HG03521 (cell line): ENCODE results near the gene TXNL1.

ENCODE experiments used
- ATAC-seq: cut with Tn5 transposase; IDR thresholded peaks from one replicate; pipeline ENCODE4 v1.9.1; 2021; ENCODE audit warnings: mild to moderate bottlenecking, moderate library complexity; ENCODE audit not compliant: unreplicated experiment

Gene TXNL1

DNA sequence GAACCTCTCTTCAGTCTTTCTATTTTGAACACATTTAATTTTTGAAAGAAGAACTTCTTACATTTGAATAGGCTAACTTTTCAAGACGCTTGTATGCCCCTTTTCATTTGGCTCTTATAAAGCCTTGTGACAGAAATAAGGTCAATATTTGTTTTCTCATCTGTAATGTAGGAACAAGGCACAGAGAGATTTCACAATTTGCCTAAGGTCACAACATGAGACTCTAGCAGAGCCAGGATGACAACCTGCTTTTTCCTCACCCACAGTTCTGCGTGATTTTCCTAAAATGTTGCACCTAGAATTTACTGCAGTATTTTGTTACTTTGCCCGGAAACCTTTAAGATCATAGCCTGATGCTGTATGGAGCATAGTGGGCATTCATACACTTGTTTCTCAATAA lies 67.4 kb downstream of the TXNL1 start:
- no peak for ATAC-seq

DNA sequence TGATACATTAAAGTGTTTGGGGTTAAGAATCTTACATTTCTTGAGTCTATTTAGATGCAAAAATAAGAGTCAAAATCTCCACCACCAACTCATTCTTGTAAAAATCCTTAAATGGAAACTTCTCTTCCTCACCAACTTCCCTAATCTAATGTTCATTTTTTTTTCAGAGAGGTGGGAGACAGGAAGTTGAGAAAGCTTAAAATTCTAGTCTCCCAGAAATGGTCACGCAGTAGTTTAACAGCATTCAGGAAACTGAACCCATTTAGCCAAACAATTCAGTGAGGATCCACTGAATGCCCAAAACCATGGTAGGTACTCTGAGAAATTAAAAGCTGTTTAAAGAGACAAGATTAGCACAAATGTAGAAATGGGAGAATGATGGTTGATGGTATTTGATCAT lies 69.0 kb downstream of the TXNL1 start:
- no peak for ATAC-seq

- no peak for ATAC-seq
These were observed 69.4 kb downstream of the TXNL1 start for GRCh38 chr18:56568986-56569385.

DNA sequence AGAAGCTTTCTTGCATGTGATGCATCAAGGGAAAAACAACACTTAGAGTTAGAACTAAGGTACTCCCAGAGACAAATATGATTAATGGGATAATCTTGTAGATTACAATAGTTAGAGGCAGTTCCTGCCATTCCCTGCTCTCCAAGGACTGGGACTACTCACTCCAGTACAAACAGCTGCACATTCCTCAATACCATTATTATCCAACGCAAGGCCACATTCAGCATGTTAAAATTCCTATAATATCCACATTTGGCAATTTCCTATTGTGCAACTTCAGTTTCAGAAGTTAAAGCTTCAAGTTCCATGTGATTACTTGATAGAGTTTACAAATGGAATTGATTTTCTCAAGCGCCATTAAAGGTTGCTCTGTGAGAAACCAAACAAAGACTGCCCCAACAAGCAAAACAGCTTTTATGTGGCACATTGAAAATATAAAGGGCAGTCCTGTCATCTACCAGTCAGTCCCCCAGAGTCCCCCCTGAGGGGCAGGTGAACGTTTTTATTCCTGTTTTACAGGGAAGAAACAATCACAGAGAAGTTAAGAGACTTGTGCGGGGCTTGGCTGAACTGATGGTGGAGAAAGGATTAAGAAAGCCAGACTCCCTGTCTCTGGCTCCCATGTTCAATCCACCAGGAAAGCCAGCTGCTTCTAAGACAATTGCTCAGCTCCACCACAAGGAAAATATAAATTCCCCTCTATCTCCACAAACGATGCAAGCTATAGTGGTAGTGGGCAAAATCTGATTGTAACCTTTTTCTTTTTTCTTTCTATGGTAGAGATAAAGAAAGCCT lies 72.6 kb downstream of the TXNL1 start:
- no peak for ATAC-seq

- no peak for ATAC-seq
These were observed 73.3 kb downstream of the TXNL1 start for GRCh38 chr18:56565046-56565445.

GRCh38 chr18:56563568-56563967 lies 74.8 kb downstream of the TXNL1 start:
- ATAC-seq = no peak

DNA sequence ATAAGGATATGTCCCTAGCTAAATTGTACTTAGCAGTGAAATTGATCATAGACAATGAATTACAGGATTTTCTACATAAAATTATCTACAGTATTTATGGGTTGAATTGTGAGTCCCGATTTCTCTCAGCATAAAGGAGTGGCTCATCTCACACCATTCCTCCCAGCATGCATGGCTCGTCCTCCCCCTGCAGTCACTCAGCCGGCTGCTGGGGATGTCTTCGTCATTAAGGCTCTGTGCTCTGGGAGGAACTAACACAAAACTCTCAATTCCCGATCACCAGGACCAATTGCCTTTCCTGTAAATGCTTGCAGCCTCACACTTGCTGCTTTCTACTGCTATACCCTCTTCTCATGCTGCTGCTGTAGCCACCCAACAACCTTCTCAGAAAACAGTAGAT lies 75.9 kb downstream of the TXNL1 start:
- no peak for ATAC-seq

GRCh38 chr18:56560992-56561391 lies 77.4 kb downstream of the TXNL1 start:
- no peak for ATAC-seq

DNA sequence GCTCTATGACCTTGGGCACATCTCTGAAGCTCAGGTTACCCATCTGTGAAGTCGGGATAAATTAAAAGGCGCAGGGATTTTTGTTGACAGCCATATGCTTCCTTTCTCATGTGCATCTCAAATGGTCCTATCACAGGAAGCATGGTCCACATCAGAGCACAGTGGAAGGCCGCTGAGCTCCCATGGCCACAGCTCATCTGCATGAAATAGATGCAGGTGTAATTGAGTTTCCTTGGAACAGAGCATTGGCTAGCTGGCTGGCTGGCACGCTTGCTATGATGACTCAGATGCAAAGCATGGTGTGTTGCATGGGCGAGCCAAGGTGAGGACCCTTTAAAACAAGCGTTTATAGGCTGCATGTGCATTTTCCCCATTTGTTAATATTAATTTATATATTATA lies 79.3 kb downstream of the TXNL1 start:
- ATAC-seq = no peak

DNA sequence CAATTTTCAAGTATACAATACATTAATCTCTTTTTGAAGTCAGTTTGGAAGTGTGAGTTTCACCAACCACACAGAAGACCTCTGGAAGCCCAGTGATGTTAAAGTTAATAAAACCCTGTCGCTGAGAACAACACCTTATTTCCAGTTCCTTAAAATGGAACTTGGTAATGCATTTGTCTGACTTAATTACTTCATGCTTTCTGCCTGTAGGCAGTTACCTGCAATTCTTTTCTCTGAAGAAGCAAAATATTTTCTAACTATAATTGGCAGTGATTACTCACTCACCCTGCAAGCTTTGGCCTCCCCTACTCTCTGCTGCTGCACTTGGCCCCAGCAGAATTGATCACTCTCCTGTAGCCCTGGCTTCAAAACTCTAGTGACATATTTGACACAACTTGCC lies 81.5 kb downstream of the TXNL1 start:
- ATAC-seq = no peak

DNA sequence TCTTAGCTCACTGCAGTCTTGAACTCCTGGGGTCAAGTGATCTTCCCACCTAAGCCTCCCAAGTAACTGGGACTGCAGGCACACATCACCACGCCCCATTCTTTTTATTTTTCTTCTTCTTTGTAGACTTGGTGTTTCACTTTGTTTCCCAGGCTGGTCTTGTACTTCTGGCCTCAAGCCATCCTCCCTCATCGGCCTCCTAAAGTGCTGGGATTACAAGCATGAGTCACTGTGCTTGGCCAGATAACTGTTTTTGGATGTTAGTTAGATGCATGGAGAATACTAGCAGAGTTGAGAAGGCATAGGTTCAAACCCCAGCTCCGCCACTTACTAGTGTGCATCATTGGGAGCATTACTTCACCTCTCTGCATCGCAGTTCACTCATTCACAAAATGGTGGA lies 88.3 kb downstream of the TXNL1 start:
- no peak for ATAC-seq
